Measurements from ENCODE around the gene FUT8.
"Not testable (repeated sequence)": the region's sequence is repeated elsewhere in the genome, so short reads cannot be mapped to it uniquely, and the experiment has no call there.

Gene FUT8

GRCh38 chr14:65620195-65620594, 207.7 kb downstream of the FUT8 start:
- no peak for DNase-seq (ENCODE audit: low read depth in 2 of 2)

GRCh38 chr14:65622703-65623102, 210.2 kb downstream of the FUT8 start:
- no peak for DNase-seq (ENCODE audit: low read depth in 2 of 2)

- DNase-seq (ENCODE audit: low read depth in 2 of 2): no peak
Measured at GRCh38 chr14:65623759-65624158, 211.2 kb downstream of the FUT8 start.

GRCh38 chr14:65627315-65627714, 214.8 kb downstream of the FUT8 start:
- no peak for DNase-seq (ENCODE audit: low read depth in 2 of 2)

- DNase-seq (ENCODE audit: low read depth in 2 of 2): no peak
Measured at GRCh38 chr14:65628664-65629063, 216.1 kb downstream of the FUT8 start.

GRCh38 chr14:65631040-65631439, 218.5 kb downstream of the FUT8 start:
- no peak for DNase-seq (ENCODE audit: low read depth in 2 of 2)

GRCh38 chr14:65632487-65632886, 220.0 kb downstream of the FUT8 start:
- no peak for DNase-seq (ENCODE audit: low read depth in 2 of 2)

GRCh38 chr14:65633666-65634065, 221.1 kb downstream of the FUT8 start:
- DNase-seq (ENCODE audit: low read depth in 2 of 2): not testable (repeated sequence)

GRCh38 chr14:65637780-65638179, 225.2 kb downstream of the FUT8 start:
- peak; percentile 13 to 39 for DNase-seq (ENCODE audit: low read depth in 2 of 2)

- DNase-seq (ENCODE audit: low read depth in 2 of 2): no peak
Measured at GRCh38 chr14:65639216-65639615, 226.7 kb downstream of the FUT8 start.

- no peak for DNase-seq (ENCODE audit: low read depth in 2 of 2)
Measured at GRCh38 chr14:65650826-65651225, 238.3 kb downstream of the FUT8 start.

- no peak for DNase-seq (ENCODE audit: low read depth in 2 of 2)
Measured at GRCh38 chr14:65656554-65656953, 244.0 kb downstream of the FUT8 start.

GRCh38 chr14:65658202-65658601, 245.7 kb downstream of the FUT8 start:
- no peak for DNase-seq (ENCODE audit: low read depth in 2 of 2)

GRCh38 chr14:65661865-65662264, 249.3 kb downstream of the FUT8 start:
- no peak for DNase-seq (ENCODE audit: low read depth in 2 of 2)

- no peak for DNase-seq (ENCODE audit: low read depth in 2 of 2)
Measured at GRCh38 chr14:65664436-65664835, 251.9 kb downstream of the FUT8 start.

GRCh38 chr14:65676361-65677014, 264.0 kb downstream of the FUT8 start:
- DNase-seq (ENCODE audit: low read depth in 2 of 2): no peak

- no peak for DNase-seq (ENCODE audit: low read depth in 2 of 2)
Measured at GRCh38 chr14:65685572-65685971, 273.0 kb downstream of the FUT8 start.

GRCh38 chr14:65686761-65687160, 274.2 kb downstream of the FUT8 start:
- no peak for DNase-seq (ENCODE audit: low read depth in 2 of 2)

- DNase-seq (ENCODE audit: low read depth in 2 of 2): no peak
Measured at GRCh38 chr14:65689070-65689469, 276.5 kb downstream of the FUT8 start.

GRCh38 chr14:65692566-65692965, 280.0 kb downstream of the FUT8 start:
- not testable (repeated sequence) for DNase-seq (ENCODE audit: low read depth in 2 of 2)

GRCh38 chr14:65696801-65697200, 284.3 kb downstream of the FUT8 start:
- no peak for DNase-seq (ENCODE audit: low read depth in 2 of 2)

- no peak for DNase-seq (ENCODE audit: low read depth in 2 of 2)
Measured at GRCh38 chr14:65703521-65703920, 291.0 kb downstream of the FUT8 start.

- no peak for DNase-seq (ENCODE audit: low read depth in 2 of 2)
Measured at GRCh38 chr14:65703996-65704395, 291.5 kb downstream of the FUT8 start.

- no peak for DNase-seq (ENCODE audit: low read depth in 2 of 2)
Measured at GRCh38 chr14:65704437-65704836, 291.9 kb downstream of the FUT8 start.
